IMR-90 (cell line): ENCODE results near the gene MIA2. TPM values are rescaled to one million over a fixed set of nuclear protein-coding genes. Genes with fewer than 3 reads are reported as not detected.

ENCODE experiments used
- ATAC-seq: fragments of 200-7000 bp; cut with Tn5 transposase; 2 replicates; pipeline ENCODE4 v1.9.1; 2020; ENCODE audit warnings: low read depth, mild to moderate bottlenecking, moderate library complexity
- BruUV-seq: library from RNA; stranded (reverse); fragments of 400-500 nt; replicated peaks from 2 replicates; lab custom pipeline; 2021; lab: Mats Ljungman, UMichigan
- CTCF ChIA-PET: fragments of 300-600 bp; formaldehyde crosslinking; extraction: SDS; loops from one replicate; lab custom pipeline; 2021; ENCODE audit warnings: antibody characterized with exemption; lab: Yijun Ruan, JAX
- POLR2A ChIA-PET: fragments of 300-600 bp; sonication (Branson Sonifier 250); formaldehyde crosslinking; loops from one replicate; lab custom pipeline; 2022; ENCODE audit warnings: antibody characterized with exemption; ENCODE audit not compliant: unreplicated experiment; lab: Charles Lee
- DNase-seq: peaks from one replicate; pipeline ENCODE4 v3.0.0; 2013
- H2AFZ ChIP-seq: replicated peaks from 2 replicates; pipeline ENCODE3; 2013; ENCODE audit warnings: low read length, mild to moderate bottlenecking; ENCODE audit not compliant: poor library complexity
- H2AK5ac ChIP-seq: 2 replicates; pipeline ENCODE4 v1.6.1; 2013; ENCODE audit warnings: low read depth, low read length, inconsistent platforms
- H2AK9ac ChIP-seq: replicated peaks from 2 replicates; pipeline ENCODE3; 2013; ENCODE audit warnings: mild to moderate bottlenecking, low read depth, low read length, moderate library complexity; ENCODE audit not compliant: poor library complexity
- H2BK120ac ChIP-seq: 2 replicates; pipeline ENCODE4 v1.6.1; 2013; ENCODE audit warnings: low read depth, low read length, inconsistent platforms
- H2BK15ac ChIP-seq: 3 replicates; pipeline ENCODE4 v1.6.1; 2013; ENCODE audit warnings: low read depth, low read length, inconsistent platforms
- H2BK20ac ChIP-seq: 2 replicates; pipeline ENCODE4 v1.6.1; 2013; ENCODE audit warnings: low read depth, mild to moderate bottlenecking, inconsistent platforms, low read length, moderate library complexity
- H2BK5ac ChIP-seq: 2 replicates; pipeline ENCODE4 v1.6.1; 2013; ENCODE audit warnings: mild to moderate bottlenecking, low read depth, low read length, inconsistent platforms; ENCODE audit not compliant: poor library complexity, severe bottlenecking
- H3K14ac ChIP-seq: replicated peaks from 2 replicates; pipeline ENCODE4 v1.6.1; 2013; ENCODE audit warnings: low read depth, low read length, inconsistent platforms
- H3K18ac ChIP-seq: 2 replicates; pipeline ENCODE4 v1.6.1; 2013; ENCODE audit warnings: low read depth, low read length, control low read depth
- H3K23ac ChIP-seq: 2 replicates; pipeline ENCODE4 v1.6.1; 2013; ENCODE audit warnings: low read depth, low read length, inconsistent platforms
- H3K27ac ChIP-seq: 2 replicates; pipeline ENCODE4 v1.5.1; 2013; ENCODE audit warnings: mild to moderate bottlenecking, control low read depth, low read length; ENCODE audit not compliant: insufficient read depth
- H3K27me3 ChIP-seq: 2 replicates; pipeline ENCODE4 v1.6.1; 2013; ENCODE audit warnings: low read length; ENCODE audit not compliant: control insufficient read depth, insufficient read depth
- H3K36me3 ChIP-seq: 2 replicates; pipeline ENCODE4 v1.6.1; 2013; ENCODE audit warnings: low read length, mixed read lengths; ENCODE audit not compliant: control insufficient read depth, insufficient read depth
- H3K4ac ChIP-seq: 2 replicates; pipeline ENCODE4 v1.6.1; 2013; ENCODE audit warnings: low read depth, low read length, inconsistent platforms
- H3K4me1 ChIP-seq: 2 replicates; pipeline ENCODE4 v1.6.1; 2013; ENCODE audit warnings: low read length, mixed read lengths; ENCODE audit not compliant: control insufficient read depth, insufficient read depth
- H3K4me2 ChIP-seq: 2 replicates; pipeline ENCODE4 v1.6.1; 2013; ENCODE audit warnings: low read depth, mild to moderate bottlenecking, control low read depth, low read length, moderate library complexity
- H3K4me3 ChIP-seq: 2 replicates; pipeline ENCODE4 v1.5.1; 2013; ENCODE audit warnings: low read depth, mild to moderate bottlenecking, control low read depth, low read length, moderate library complexity; ENCODE audit not compliant: insufficient read depth
- H3K56ac ChIP-seq: 2 replicates; pipeline ENCODE4 v1.6.1; 2013; ENCODE audit warnings: low read length, inconsistent platforms; ENCODE audit not compliant: insufficient read depth; ENCODE audit errors: extremely low read depth
- H3K79me1 ChIP-seq, 2 experiments: 2 replicates each; pipeline ENCODE4 v1.6.1; 2013; ENCODE audit warnings: low read length in 2 of 2, inconsistent platforms in 1 of 2, low read depth in 1 of 2
- H3K9ac ChIP-seq: 2 replicates; pipeline ENCODE4 v1.6.1; 2013; ENCODE audit warnings: low read depth, low read length, control low read depth
- H3K9me1 ChIP-seq: 2 replicates; pipeline ENCODE4 v1.6.1; 2013; ENCODE audit warnings: low read length, inconsistent platforms; ENCODE audit not compliant: insufficient read depth
- H3K9me3 ChIP-seq: 2 replicates; pipeline ENCODE4 v1.6.1; 2013; ENCODE audit warnings: low read length; ENCODE audit not compliant: control insufficient read depth, insufficient read depth
- H4K20me1 ChIP-seq: 2 replicates; pipeline ENCODE4 v1.6.1; 2013; ENCODE audit warnings: low read length, inconsistent platforms; ENCODE audit not compliant: insufficient read depth
- H4K5ac ChIP-seq: 2 replicates; pipeline ENCODE4 v1.6.1; 2013; ENCODE audit warnings: mild to moderate bottlenecking, low read depth, low read length, control low read depth
- H4K8ac ChIP-seq, 2 experiments: 2 replicates each; pipeline ENCODE4 v1.6.1; 2013; ENCODE audit warnings: low read depth in 2 of 2, low read length in 2 of 2, control low read depth in 1 of 2, inconsistent platforms in 1 of 2
- H4K91ac ChIP-seq: 2 replicates; pipeline ENCODE4 v1.6.1; 2013; ENCODE audit warnings: low read depth, low read length, inconsistent platforms; ENCODE audit not compliant: insufficient read depth
- BHLHE40 ChIP-seq: fragments of 150-350 bp; IDR thresholded peaks from 2 replicates; pipeline ENCODE4 v1.6.1; 2016; ENCODE audit warnings: mild to moderate bottlenecking, low read depth, low read length
- CEBPB ChIP-seq: IDR thresholded peaks from 2 replicates; pipeline ENCODE4 v1.6.1; 2012; ENCODE audit warnings: low read depth, low read length, improper control_type of control experiment
- CHD1 ChIP-seq: IDR thresholded peaks from 2 replicates; pipeline ENCODE4 v1.6.1; 2012; ENCODE audit warnings: low read depth, low read length, improper control_type of control experiment
- CTCF ChIP-seq: conservative IDR thresholded peaks from 2 replicates; pipeline ENCODE4 v1.5.1; 2012; ENCODE audit warnings: mild to moderate bottlenecking, low read depth, low read length, improper control_type of control experiment
- ELK1 ChIP-seq: fragments of 150-350 bp; IDR thresholded peaks from 2 replicates; pipeline ENCODE4 v1.6.1; 2016; ENCODE audit warnings: low read depth, mild to moderate bottlenecking, low read length, moderate library complexity, borderline replicate concordance
- FOS ChIP-seq: fragments of 150-350 bp; IDR thresholded peaks from 2 replicates; pipeline ENCODE4 v1.6.1; 2016; ENCODE audit warnings: low read depth, low read length
- MAFK ChIP-seq: IDR thresholded peaks from 2 replicates; pipeline ENCODE4 v1.6.1; 2012; ENCODE audit warnings: low read depth, low read length, improper control_type of control experiment
- MAZ ChIP-seq: IDR thresholded peaks from 2 replicates; pipeline ENCODE4 v1.6.1; 2012; ENCODE audit warnings: low read depth, mild to moderate bottlenecking, low read length, improper control_type of control experiment, moderate library complexity, borderline replicate concordance
- MXI1 ChIP-seq: IDR thresholded peaks from 2 replicates; pipeline ENCODE4 v1.6.1; 2012; ENCODE audit warnings: low read depth, mild to moderate bottlenecking, low read length, moderate library complexity, borderline replicate concordance
- NFE2L2 ChIP-seq: fragments of 150-350 bp; IDR thresholded peaks from 2 replicates; pipeline ENCODE4 v1.6.1; 2016; ENCODE audit warnings: low read depth, mild to moderate bottlenecking, low read length
- POLR2A ChIP-seq: IDR thresholded peaks from 2 replicates; pipeline ENCODE4 v1.6.1; 2012; ENCODE audit warnings: mild to moderate bottlenecking, low read depth, low read length
- RCOR1 ChIP-seq: IDR thresholded peaks from 2 replicates; pipeline ENCODE4 v1.6.1; 2012; ENCODE audit warnings: mild to moderate bottlenecking, low read length, improper control_type of control experiment; ENCODE audit not compliant: insufficient replicate concordance
- RFX5 ChIP-seq: IDR thresholded peaks from 2 replicates; pipeline ENCODE4 v1.8.0; 2012; ENCODE audit warnings: low read depth, mild to moderate bottlenecking, low read length, moderate library complexity
- SMC3 ChIP-seq: fragments of 150-350 bp; IDR thresholded peaks from 2 replicates; pipeline ENCODE4 v1.6.1; 2016; ENCODE audit warnings: low read depth, mild to moderate bottlenecking, antibody characterized with exemption, low read length, moderate library complexity
- USF2 ChIP-seq: fragments of 150-350 bp; IDR thresholded peaks from 2 replicates; pipeline ENCODE4 v1.6.1; 2017; ENCODE audit warnings: mild to moderate bottlenecking, antibody characterized with exemption, low read length, low read depth
- WGBS, 2 experiments: methylation state at CpG; one replicate each; pipeline versions ENCODE4 v1.1.5 to v1.1.7; 2013; ENCODE audit warnings: missing lambda C conversion rate in 2 of 2; ENCODE audit not compliant: insufficient read length in 1 of 2; ENCODE audit errors: extremely low coverage in 2 of 2; 5-methylcytosine and 5-hydroxymethylcytosine counted together
- dilution Hi-C: fragments of 300-500 bp; cut with HindIII; formaldehyde crosslinking; loops from one replicate; pipeline ENCODE4 v1.14.3; 2018; ENCODE audit warnings: low sequenced_read_pairs; ENCODE audit not compliant: unreplicated experiment
- in situ Hi-C: fragments of 300-500 bp; cut with MboI; formaldehyde crosslinking; loops from 3 replicates; pipeline ENCODE4 v1.14.3; 2019; ENCODE audit warnings: low sequenced_read_pairs, inconsistent platforms, mixed read lengths
- intact Hi-C: fragments of 100-400 bp; cut with micrococcal nuclease; formaldehyde crosslinking; loops from 2 replicates; pipeline ENCODE4 v1.10.0; 2022
- polyA plus RNA-seq, 3 experiments: library from polyadenylated mRNA; depleted of rRNA; stranded (reverse); fragments of >200 nt; gene quantifications; 2 replicates each; pipeline ENCODE4 v1.2.3, GENCODE V29; 2012; ENCODE audit warnings: low replicate concordance in 1 of 3
- total RNA-seq: library from RNA; depleted of rRNA; stranded (reverse); fragments of >200 nt; gene quantifications from 2 replicates; pipeline ENCODE4 v1.2.3, GENCODE V29; 2012

Gene MIA2
- total and polyA plus RNA-seq, 2 of the 4 experiments (the other 2 are of a cell fraction): 3.9 to 6.8 TPM

GRCh38 chr14:39291701-39292100, 58.0 kb downstream of the MIA2 start:
- CTCF ChIA-PET: no interaction called here
- no peak overlapping the region for H2BK5ac ChIP-seq
- H2BK15ac ChIP-seq: no peak overlapping the region
- no peaks in the 10 kb centered on the region for H3K9me3 ChIP-seq
- no peak overlapping the region for H2BK20ac ChIP-seq
- POLR2A ChIA-PET: no interaction called here
- H3K4me1 ChIP-seq: no peaks in the 10 kb centered on the region
- H3K4ac ChIP-seq: no peak overlapping the region
- no peak overlapping the region for H4K5ac ChIP-seq
- ATAC-seq: no peak
- H3K36me3 ChIP-seq: peaks cover 9% of the 10 kb centered on the region
- WGBS, 2 experiments: no CpG with 5 or more reads among the region's 4 CpGs
- no peaks in the 10 kb centered on the region for H3K27me3 ChIP-seq
- DNase-seq: no peak
- dilution Hi-C loops: no loop called here
- H3K14ac ChIP-seq: no peak overlapping the region
- no peak overlapping the region for H2AFZ ChIP-seq
- no peak overlapping the region for H4K91ac ChIP-seq
- no peak overlapping the region for H2AK9ac ChIP-seq
- BruUV-seq: no TSS peak
- H4K8ac ChIP-seq: no peak overlapping the region
- no peak overlapping the region for H3K4me3 ChIP-seq
- in situ Hi-C loops: no loop called here
- no peak overlapping the region for H3K9ac ChIP-seq
- no peak overlapping the region for H2BK120ac ChIP-seq
- H3K27ac ChIP-seq: no peak overlapping the region
- H3K18ac ChIP-seq: no peak overlapping the region
- H3K56ac ChIP-seq: no peak overlapping the region
- no peaks in the 10 kb centered on the region for H3K9me1 ChIP-seq
- TF ChIP-seq MAFK (no peak), CHD1 (no peak), RCOR1 (no peak), BHLHE40 (no peak), RFX5 (no peak), SMC3 (no peak), POLR2A (no peak), NFE2L2 (no peak), FOS (no peak), CTCF (no peak), MAZ (no peak), MXI1 (no peak), CEBPB (no peak), USF2 (no peak), ELK1 (no peak)
- intact Hi-C loops: no loop called here
- H3K23ac ChIP-seq: no peak overlapping the region
- 0 out of 2 replicates have a peak, but pooled peaks cover 3% of the 10 kb centered on the region for H4K20me1 ChIP-seq
- H2AK5ac ChIP-seq: no peak overlapping the region
- H3K4me2 ChIP-seq: no peak overlapping the region
- H3K79me1 ChIP-seq: peaks cover 4 to 9% of the 10 kb centered on the region in 2 experiments; a peak in 2 of 4 replicates
